HCT116 (cell line): ENCODE measurements around the gene GTPBP10. TPM values are rescaled to one million over a fixed set of nuclear protein-coding genes. Genes with fewer than 3 reads are reported as not detected.

Experiments
- ATAC-seq: fragments of 200-7000 bp; cut with Tn5 transposase; 2 replicates; pipeline ENCODE4 v1.9.1; 2020; ENCODE audit warnings: mild to moderate bottlenecking, moderate library complexity
- BruUV-seq: library from RNA; stranded (reverse); fragments of 400-500 nt; replicated peaks from 2 replicates; lab custom pipeline; 2021; lab: Mats Ljungman, UMichigan
- CTCF ChIA-PET: fragments of 300-600 bp; sonication (Branson Sonifier 250); formaldehyde crosslinking; loops from one replicate; lab custom pipeline; 2021; ENCODE audit warnings: antibody characterized with exemption; lab: Charles Lee
- POLR2A ChIA-PET: fragments of 300-600, 350-600 bp; sonication (Branson Sonifier 250); formaldehyde crosslinking; loops from one replicate; lab custom pipeline; 2021; ENCODE audit warnings: antibody characterized with exemption; lab: Charles Lee
- RAD21 ChIA-PET, 2 experiments: fragments of 300-600 bp; sonication (Branson Sonifier 250); formaldehyde crosslinking; loops; one replicate each; lab custom pipeline; 2023; ENCODE audit warnings: low total read pairs in 2 of 2; ENCODE audit not compliant: uncharacterized antibody in 2 of 2, unreplicated experiment in 2 of 2, low non-redundant PET in 1 of 2; lab: Charles Lee
- DNase-seq: peaks from one replicate; pipeline ENCODE4 v3.0.0-alpha.2; 2010; ENCODE audit warnings: low read depth, low spot score
- H2AFZ ChIP-seq: fragments of 200-600 bp; shearing (Covaris generic), sonication (generic); 2 replicates; pipeline ENCODE4 v1.6.1; 2017; ENCODE audit warnings: low read depth, mixed run types, mixed read lengths, antibody characterized with exemption, low read length; ENCODE audit not compliant: poor library complexity, severe bottlenecking
- H3K27ac ChIP-seq: 2 replicates; pipeline ENCODE4 v1.5.1; 2012; ENCODE audit warnings: low read depth, low read length
- H3K27me3 ChIP-seq: fragments of 200-600 bp; sonication (generic); 2 replicates; pipeline ENCODE4 v1.6.1; 2016; ENCODE audit warnings: mixed run types, low read length, mixed read lengths; ENCODE audit not compliant: insufficient read depth
- H3K36me3 ChIP-seq, 2 experiments: fragments of 200-500 bp in 1 of 2; fragments of 200-600 bp in 1 of 2; sonication (Bioruptor generic) in 1 of 2; sonication (generic) in 1 of 2; 2 replicates each; pipeline versions ENCODE4 v1.5.1 to v1.6.1; 2014 to 2016; ENCODE audit warnings: low read length in 2 of 2, inconsistent platforms in 1 of 2, mixed read lengths in 1 of 2, mixed run types in 1 of 2; ENCODE audit not compliant: insufficient read depth in 2 of 2, control insufficient read depth in 1 of 2
- H3K4me1 ChIP-seq, 2 experiments: fragments of 200-600 bp in 1 of 2; sonication (generic) in 1 of 2; 2 replicates each; pipeline versions ENCODE4 v1.5.1 to v1.6.1; 2012 to 2017; ENCODE audit warnings: low read length in 2 of 2, inconsistent platforms in 1 of 2, mild to moderate bottlenecking in 1 of 2, mixed read lengths in 1 of 2, mixed run types in 1 of 2, moderate library complexity in 1 of 2; ENCODE audit not compliant: insufficient read depth in 2 of 2, control insufficient read depth in 1 of 2
- H3K4me2 ChIP-seq: fragments of 200-600 bp; sonication (generic); 2 replicates; pipeline ENCODE4 v1.6.1; 2017; ENCODE audit warnings: mixed run types, low read length, mixed read lengths
- H3K4me3 ChIP-seq, 2 experiments: fragments of 200-600 bp in 1 of 2; sonication (generic) in 1 of 2; replicated peaks in 1 of 2; 2 replicates each; pipeline ENCODE4 v1.5.1; 2011 to 2016; ENCODE audit warnings: low read length in 2 of 2, control low read depth in 1 of 2, low read depth in 1 of 2, mild to moderate bottlenecking in 1 of 2, mixed read lengths in 1 of 2, mixed run types in 1 of 2
- H3K79me2 ChIP-seq: fragments of 200-600 bp; sonication (generic); 2 replicates; pipeline ENCODE4 v1.6.1; 2017; ENCODE audit warnings: mild to moderate bottlenecking, mixed run types, low read length, moderate library complexity, mixed read lengths; ENCODE audit not compliant: insufficient read depth
- H3K9ac ChIP-seq: fragments of 200-600 bp; sonication (generic); 2 replicates; pipeline ENCODE4 v1.6.1; 2016; ENCODE audit warnings: low read length, mixed read lengths
- H3K9me2 ChIP-seq: fragments of 200-600 bp; sonication (generic), shearing (Covaris generic); 2 replicates; pipeline ENCODE4 v1.6.1; 2017; ENCODE audit warnings: mixed run types, mild to moderate bottlenecking, moderate library complexity; ENCODE audit not compliant: insufficient read depth
- H3K9me3 ChIP-seq, 2 experiments: fragments of 200-500 bp in 1 of 2; fragments of 200-600 bp in 1 of 2; sonication (Bioruptor generic) in 1 of 2; sonication (generic) in 1 of 2; 2 replicates each; pipeline ENCODE4 v1.6.1; 2014 to 2017; ENCODE audit warnings: low read length in 2 of 2, mixed read lengths in 2 of 2, inconsistent platforms in 1 of 2, low read depth in 1 of 2, mild to moderate bottlenecking in 1 of 2, mixed run types in 1 of 2, moderate library complexity in 1 of 2; ENCODE audit not compliant: control insufficient read depth in 1 of 2, insufficient read depth in 1 of 2
- H4K20me1 ChIP-seq: fragments of 200-600 bp; sonication (generic), shearing (Covaris generic); 2 replicates; pipeline ENCODE4 v1.6.1; 2017; ENCODE audit warnings: mixed run types, mild to moderate bottlenecking, moderate library complexity; ENCODE audit not compliant: insufficient read depth
- ATF3 ChIP-seq: IDR thresholded peaks from 2 replicates; pipeline ENCODE4 v1.6.1; 2012
- CBX3 ChIP-seq: IDR thresholded peaks from 2 replicates; pipeline ENCODE4 v1.6.1; 2012; ENCODE audit warnings: low read depth
- CTCF ChIP-seq, 3 experiments: fragments of 200-600 bp in 1 of 3; sonication (generic) in 1 of 3; IDR thresholded peaks in 2 of 3; conservative IDR thresholded peaks in 1 of 3; 2 replicates each; pipeline ENCODE4 v1.5.1; 2012 to 2017; ENCODE audit warnings: low read depth in 2 of 3, low read length in 2 of 3, antibody characterized with exemption in 1 of 3, borderline replicate concordance in 1 of 3, control low read depth in 1 of 3, mild to moderate bottlenecking in 1 of 3, mixed read lengths in 1 of 3, mixed run types in 1 of 3, moderate library complexity in 1 of 3; ENCODE audit not compliant: insufficient read depth in 1 of 3
- EGR1 ChIP-seq: IDR thresholded peaks from 2 replicates; pipeline ENCODE4 v1.6.1; 2012; ENCODE audit warnings: low read depth
- ELF1 ChIP-seq: IDR thresholded peaks from 2 replicates; pipeline ENCODE4 v1.6.1; 2012; ENCODE audit warnings: low read depth, borderline replicate concordance
- EZH2phosphoT487 ChIP-seq: fragments of 200-600 bp; IDR thresholded peaks from 2 replicates; pipeline ENCODE4 v1.6.1; 2018; ENCODE audit warnings: antibody characterized with exemption, borderline replicate concordance
- FOSL1 ChIP-seq: IDR thresholded peaks from 2 replicates; pipeline ENCODE4 v1.6.1; 2012; ENCODE audit warnings: low read depth
- RAD21 ChIP-seq: IDR thresholded peaks from 2 replicates; pipeline ENCODE4 v1.6.1; 2012; ENCODE audit warnings: low read depth, mild to moderate bottlenecking
- REST ChIP-seq: IDR thresholded peaks from 2 replicates; pipeline ENCODE4 v1.6.1; 2012; ENCODE audit warnings: low read depth
- SP1 ChIP-seq: IDR thresholded peaks from 2 replicates; pipeline ENCODE4 v1.6.1; 2012; ENCODE audit warnings: low read depth
- TCF7L2 ChIP-seq: IDR thresholded peaks from 2 replicates; pipeline ENCODE4 v1.7.0; 2011; ENCODE audit warnings: borderline replicate concordance, inconsistent platforms; ENCODE audit not compliant: insufficient read depth, insufficient read length; ENCODE audit errors: extremely low read depth
- YY1 ChIP-seq: IDR thresholded peaks from 2 replicates; pipeline ENCODE4 v1.6.1; 2011; ENCODE audit warnings: low read length, low read depth, moderate library complexity, mild to moderate bottlenecking; ENCODE audit not compliant: insufficient replicate concordance; ENCODE audit errors: extremely low read depth
- ZNF274 ChIP-seq: fragments of 200-500 bp; sonication (Bioruptor generic); IDR thresholded peaks from 2 replicates; pipeline ENCODE4 v1.6.1; 2014; ENCODE audit warnings: mild to moderate bottlenecking, low read depth, low read length, inconsistent platforms
- intact Hi-C: fragments of 100-400 bp; cut with micrococcal nuclease; formaldehyde crosslinking; loops from 2 replicates; pipeline ENCODE4 v1.10.0; 2022
- total RNA-seq: library from RNA; stranded (reverse); gene quantifications from one replicate; pipeline ENCODE4 v1.2.1, GENCODE V29; 2021; ENCODE audit not compliant: unreplicated experiment

GTPBP10 gene
- total RNA-seq, 1 experiment from 2014 or later = 36.7 TPM

GRCh38 chr7:90309872-90310271 is 36.6 kb upstream of the GTPBP10 start:
- no peaks in the 10 kb centered on the region for H3K79me2 ChIP-seq
- intact Hi-C loops = loop anchor here (5.0 kb wide), 1 partner anchor 117 kb away; no protein-coding TSS in a partner anchor
- ChIA-PET POLR2A (no interaction called here), CTCF (interaction anchor here (1.3 to 2.3 kb wide), 2 partner anchors 11 to 118 kb away, joined by 3 to 10 read pairs; no protein-coding TSS in a partner anchor), RAD21 (no interaction called here)
- DNase-seq (no peak), ATAC-seq (no peak)
- H3K36me3 ChIP-seq = no peaks in the 10 kb centered on the region
- H3K27ac ChIP-seq = no peak overlapping the region
- no peaks in the 10 kb centered on the region for H3K9me2 ChIP-seq
- H3K4me1 ChIP-seq = no peaks in the 10 kb centered on the region
- H3K27me3 ChIP-seq = no peaks in the 10 kb centered on the region
- no peak overlapping the region for H2AFZ ChIP-seq
- H3K4me2 ChIP-seq = no peak overlapping the region
- no peaks in the 10 kb centered on the region for H4K20me1 ChIP-seq
- no peak overlapping the region for H3K4me3 ChIP-seq
- H3K9ac ChIP-seq = no peak overlapping the region
- BruUV-seq = no TSS peak
- TF ChIP-seq CBX3 = no peak
- 0 out of 6 replicates have a peak, but pooled peaks of 1 of the 3 experiments have one; percentile 16 for TF ChIP-seq CTCF (IDR thresholded peaks at IDR 0.05 in 2 of 3, conservative IDR thresholded peaks at IDR 0.05 in 1 of 3; ENCODE audit: borderline replicate concordance in 1 of 3, insufficient read depth in 1 of 3, low read depth in 2 of 3, low read length in 2 of 3)
- H3K9me3 ChIP-seq = no peaks in the 10 kb centered on the region

GRCh38 chr7:90311175-90311574 is 35.3 kb upstream of the GTPBP10 start:
- H3K9me2 ChIP-seq = no peaks in the 10 kb centered on the region
- H3K27ac ChIP-seq = no peak overlapping the region
- H3K4me1 ChIP-seq = no peaks in the 10 kb centered on the region
- no peak overlapping the region for H2AFZ ChIP-seq
- H3K27me3 ChIP-seq = no peaks in the 10 kb centered on the region
- no peaks in the 10 kb centered on the region for H3K79me2 ChIP-seq
- H3K36me3 ChIP-seq = no peaks in the 10 kb centered on the region
- ChIA-PET RAD21 (no interaction called here), CTCF (interaction anchor here (2.5 kb wide), 1 partner anchor 117 kb away, joined by 20 read pairs; no protein-coding TSS in a partner anchor), POLR2A (no interaction called here)
- no peak overlapping the region for H3K4me2 ChIP-seq
- intact Hi-C loops = loop anchor here (5.0 kb wide), 1 partner anchor 116 kb away; no protein-coding TSS in a partner anchor
- DNase-seq (no peak), ATAC-seq (no peak)
- no TSS peak for BruUV-seq
- no peak overlapping the region for H3K4me3 ChIP-seq
- H4K20me1 ChIP-seq = no peaks in the 10 kb centered on the region
- H3K9me3 ChIP-seq = no peaks in the 10 kb centered on the region
- H3K9ac ChIP-seq = no peak overlapping the region
- no peak for TF ChIP-seq TCF7L2
- TF ChIP-seq EZH2phosphoT487 = no peak
- no peak for TF ChIP-seq ZNF274
- no peak for TF ChIP-seq FOSL1
- no peak for TF ChIP-seq YY1
- no peak for TF ChIP-seq SP1
- TF ChIP-seq ELF1 = no peak
- TF ChIP-seq REST = no peak
- TF ChIP-seq RAD21 = no peak
- TF ChIP-seq ATF3 = no peak
- no peak for TF ChIP-seq EGR1
